Measurements from ENCODE around the gene GPC4.
"Not testable (repeated sequence)": the region's sequence is repeated elsewhere in the genome, so short reads cannot be mapped to it uniquely, and the experiment has no call there.

Gene GPC4

GRCh38 chrX:133365871-133366611 is 49.2 kb downstream of the GPC4 start:
- DNase-seq, result no peak

GRCh38 chrX:133364865-133365264 is 50.4 kb downstream of the GPC4 start:
- no peak for DNase-seq

- no peak for DNase-seq
These were observed 51.1 kb downstream of the GPC4 start for GRCh38 chrX:133364196-133364595.

- DNase-seq, result no peak
These were observed 52.8 kb downstream of the GPC4 start for GRCh38 chrX:133362538-133362937.

- DNase-seq, result no peak
These were observed 55.8 kb downstream of the GPC4 start for GRCh38 chrX:133359466-133359865.

GRCh38 chrX:133353233-133353632 is 62.1 kb downstream of the GPC4 start:
- DNase-seq, result no peak

GRCh38 chrX:133350751-133351150 is 64.5 kb downstream of the GPC4 start:
- DNase-seq, result no peak

GRCh38 chrX:133346026-133346425 is 69.3 kb downstream of the GPC4 start:
- no peak for DNase-seq

- DNase-seq, result no peak
These were observed 75.7 kb downstream of the GPC4 start for GRCh38 chrX:133339566-133339965.

GRCh38 chrX:133337250-133337649 is 78.0 kb downstream of the GPC4 start:
- DNase-seq, result no peak

GRCh38 chrX:133335027-133335426 is 80.3 kb downstream of the GPC4 start:
- no peak for DNase-seq

- no peak for DNase-seq
These were observed 82.0 kb downstream of the GPC4 start for GRCh38 chrX:133333154-133333750.

- no peak for DNase-seq
These were observed 82.6 kb downstream of the GPC4 start for GRCh38 chrX:133332737-133333136.

- no peak for DNase-seq
These were observed 84.3 kb downstream of the GPC4 start for GRCh38 chrX:133330956-133331355.

- DNase-seq, result no peak
These were observed 89.9 kb downstream of the GPC4 start for GRCh38 chrX:133325422-133325821.

GRCh38 chrX:133323431-133323830 is 91.9 kb downstream of the GPC4 start:
- no peak for DNase-seq

- DNase-seq, result not testable (repeated sequence)
These were observed 93.0 kb downstream of the GPC4 start for GRCh38 chrX:133322269-133322668.

- no peak for DNase-seq
These were observed 93.8 kb downstream of the GPC4 start for GRCh38 chrX:133321451-133321850.

- DNase-seq, result no peak
These were observed 101.0 kb downstream of the GPC4 start for GRCh38 chrX:133314281-133314680.

- no peak for DNase-seq
These were observed 106.8 kb downstream of the GPC4 start for GRCh38 chrX:133308499-133308897.

- no peak for DNase-seq
These were observed 107.4 kb downstream of the GPC4 start for GRCh38 chrX:133307637-133308498.

- DNase-seq, result no peak
These were observed 108.2 kb downstream of the GPC4 start for GRCh38 chrX:133307094-133307493.

GRCh38 chrX:133306316-133306715 is 109.0 kb downstream of the GPC4 start:
- no peak for DNase-seq

- DNase-seq, result no peak
These were observed 109.9 kb downstream of the GPC4 start for GRCh38 chrX:133305348-133305747.
